Lung (tissue), 12 donors: ENCODE measurements around the gene BUD23. TPM values are rescaled to one million over a fixed set of nuclear protein-coding genes. Genes with fewer than 3 reads are reported as not detected.
A peak's percentile ranks its signal among the peaks of the same experiment; 100 is the strongest.
"Not testable (repeated sequence)": the region's sequence is repeated elsewhere in the genome, so short reads cannot be mapped to it uniquely, and the experiment has no call there.

Experiments used
- ATAC-seq: fragments of 200-7000 bp; cut with Tn5 transposase; one replicate; pipeline ENCODE4 v1.9.1; 2020; ENCODE audit warnings: moderate number of reproducible peaks; ENCODE audit not compliant: insufficient read depth, low FRiP score
- DNase-seq, 3 donors: peaks; one replicate each; pipeline ENCODE4 v3.0.0-alpha.2; 2013 to 2017
- H3K27ac ChIP-seq, 2 donors: one replicate each; pipeline ENCODE4 v1.5.1; 2013; ENCODE audit warnings: mild to moderate bottlenecking in 2 of 2, moderate library complexity in 2 of 2, control low read depth in 1 of 2, inconsistent platforms in 1 of 2, low read depth in 1 of 2, low read length in 1 of 2
- H3K27me3 ChIP-seq, 3 donors: one replicate each; pipeline ENCODE4 v1.5.1; 2013; ENCODE audit warnings: low read length in 2 of 3; ENCODE audit not compliant: control insufficient read depth in 3 of 3, insufficient read depth in 3 of 3
- H3K36me3 ChIP-seq, 4 donors: one replicate each; pipeline ENCODE4 v1.5.1; 2013; ENCODE audit warnings: low read length in 4 of 4, mild to moderate bottlenecking in 1 of 4, moderate library complexity in 1 of 4; ENCODE audit not compliant: control insufficient read depth in 4 of 4, insufficient read depth in 4 of 4
- H3K4me1 ChIP-seq, 5 donors: one replicate each; pipeline ENCODE4 v1.5.1; 2013; ENCODE audit warnings: low read length in 5 of 5, mild to moderate bottlenecking in 2 of 5, moderate library complexity in 1 of 5; ENCODE audit not compliant: control insufficient read depth in 5 of 5, insufficient read depth in 5 of 5
- H3K4me3 ChIP-seq: one replicate; pipeline ENCODE4 v1.5.1; 2013; ENCODE audit warnings: mild to moderate bottlenecking, control low read depth, moderate library complexity
- H3K9ac ChIP-seq, 2 donors: one replicate each; pipeline ENCODE4 v1.5.1; 2013; ENCODE audit warnings: low read length in 2 of 2, control low read depth in 1 of 2; ENCODE audit not compliant: insufficient read depth in 1 of 2
- H3K9me3 ChIP-seq, 4 donors: one replicate each; pipeline ENCODE4 v1.5.1; 2013; ENCODE audit warnings: low read length in 3 of 4, mild to moderate bottlenecking in 1 of 4, moderate library complexity in 1 of 4; ENCODE audit not compliant: control insufficient read depth in 4 of 4, insufficient read depth in 3 of 4
- CTCF ChIP-seq: IDR thresholded peaks from 2 replicates; pipeline ENCODE4 v1.5.1; 2012; ENCODE audit warnings: mild to moderate bottlenecking; ENCODE audit errors: control extremely low read depth, extremely low read depth
- WGBS, 2 donors: extraction: QIAGEN DNeasy Blood & Tissue Kit; methylation state at CpG; one replicate each; pipeline ENCODE4 v1.1.7; 2013; 5-methylcytosine and 5-hydroxymethylcytosine counted together
- polyA plus RNA-seq, 2 donors: library from polyadenylated mRNA; stranded (reverse); fragments of 200-250 nt; gene quantifications; one replicate each; pipeline ENCODE4 v1.2.1, GENCODE V29; 2013
- total RNA-seq, 2 donors: library from RNA; depleted of rRNA in 1 of 2; stranded (reverse); fragments of >200 nt in 1 of 2; gene quantifications; one replicate each; pipeline ENCODE4 v1.2.1, GENCODE V29; 2014 to 2021
- donor health status: control.
- donor health status: control.
- donor health status: Bipolar disorder and iron deficiency.
- donor health status: healthy.
- donor health status: DM: yes; HTN: yes; CAD: no.

BUD23 gene
- total and polyA plus RNA-seq, 4 donors = 33.5 to 118 (median 74.2) TPM

DNA sequence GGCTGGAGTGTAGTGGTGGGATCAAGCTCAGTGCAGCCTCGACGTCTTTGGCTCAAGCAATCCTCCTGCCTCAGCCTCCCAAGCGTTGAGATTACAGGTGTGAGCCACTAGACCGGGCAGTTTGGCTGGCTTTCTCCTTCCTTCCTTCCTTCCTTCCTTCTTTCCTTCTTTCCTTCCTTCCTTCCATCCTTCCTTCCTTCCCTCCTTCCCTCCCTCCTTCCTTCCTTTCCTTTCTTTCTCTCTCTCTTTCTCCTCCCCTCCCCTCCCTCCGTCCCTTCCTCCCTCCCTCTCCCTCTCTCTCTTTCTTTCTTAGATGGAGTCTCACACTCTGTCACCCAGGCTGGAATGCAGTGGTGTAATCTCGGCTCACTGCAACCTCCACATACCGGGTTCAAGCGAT, 23.4 kb upstream of the BUD23 start:
- H3K27ac ChIP-seq = no peak overlapping the region
- no peaks in the 10 kb centered on the region for H3K27me3 ChIP-seq
- no peak overlapping the region for H3K9ac ChIP-seq
- 63% methylated on average over 8 of the region's 8 CpGs for WGBS, 2 donors
- DNase-seq (no peak), ATAC-seq (no peak)
- H3K4me1 ChIP-seq = no peaks in the 10 kb centered on the region
- no peak for TF ChIP-seq CTCF
- no peaks in the 10 kb centered on the region for H3K36me3 ChIP-seq
- H3K9me3 ChIP-seq = peaks cover 0 to 7% (median 4%) of the 10 kb centered on the region in 4 donors
- H3K4me3 ChIP-seq = no peak overlapping the region

DNA sequence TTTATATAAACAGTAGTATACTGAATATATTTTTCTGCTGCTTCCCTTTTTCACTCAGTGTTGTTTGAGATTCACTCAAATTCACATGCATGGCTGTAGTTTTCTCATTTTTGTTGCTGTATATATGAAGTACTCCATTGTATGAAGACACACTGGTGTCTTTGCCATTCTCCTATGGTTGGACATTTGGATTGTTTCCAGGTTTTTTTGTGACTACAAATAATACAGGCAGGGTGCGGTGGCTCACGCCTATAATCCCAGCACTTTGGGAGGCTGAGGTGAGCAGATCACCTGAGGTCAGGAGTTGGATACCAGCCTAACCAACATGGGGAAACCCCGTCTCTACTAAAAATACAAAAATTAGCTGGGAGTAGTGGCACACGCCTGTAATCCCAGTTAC, 22.8 kb upstream of the BUD23 start:
- H3K4me1 ChIP-seq, H3K9ac ChIP-seq, H3K27me3 ChIP-seq, H3K9me3 ChIP-seq, H3K4me3 ChIP-seq, ATAC-seq, H3K36me3 ChIP-seq, H3K27ac ChIP-seq, DNase-seq: not testable (repeated sequence)
- WGBS, 2 donors = 50 to 73% methylated on average over 4 of the region's 4 CpGs

DNA sequence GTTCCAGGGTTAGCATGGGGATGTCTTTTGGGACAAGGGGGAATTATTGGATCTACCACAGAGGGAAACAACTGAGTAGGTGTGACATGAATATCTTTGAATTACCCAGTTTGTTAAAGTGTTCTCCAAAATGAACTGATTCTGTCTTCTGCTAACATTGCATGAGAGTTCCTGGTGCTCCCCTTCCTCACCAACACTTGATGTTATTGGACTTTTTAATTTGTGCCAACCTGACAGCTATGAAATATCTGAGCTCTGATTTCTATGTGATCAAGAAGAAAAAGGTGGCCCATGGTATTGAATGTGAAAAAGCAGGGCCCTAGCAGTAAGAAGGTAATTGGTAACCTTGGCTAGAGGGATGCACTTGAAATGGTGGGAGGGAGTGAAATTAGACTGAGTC, 20.4 kb upstream of the BUD23 start:
- DNase-seq = no peak
- H3K4me1 ChIP-seq = peaks cover 0 to 2% (median 0%) of the 10 kb centered on the region in 5 donors
- no peak for TF ChIP-seq CTCF
- H3K27ac ChIP-seq = no peak overlapping the region
- H3K4me3 ChIP-seq = no peak overlapping the region
- H3K36me3 ChIP-seq = no peaks in the 10 kb centered on the region
- no peak for ATAC-seq
- H3K27me3 ChIP-seq = no peaks in the 10 kb centered on the region
- H3K9ac ChIP-seq = no peak overlapping the region
- peaks cover 0 to 7% (median 4%) of the 10 kb centered on the region in 4 donors for H3K9me3 ChIP-seq

DNA sequence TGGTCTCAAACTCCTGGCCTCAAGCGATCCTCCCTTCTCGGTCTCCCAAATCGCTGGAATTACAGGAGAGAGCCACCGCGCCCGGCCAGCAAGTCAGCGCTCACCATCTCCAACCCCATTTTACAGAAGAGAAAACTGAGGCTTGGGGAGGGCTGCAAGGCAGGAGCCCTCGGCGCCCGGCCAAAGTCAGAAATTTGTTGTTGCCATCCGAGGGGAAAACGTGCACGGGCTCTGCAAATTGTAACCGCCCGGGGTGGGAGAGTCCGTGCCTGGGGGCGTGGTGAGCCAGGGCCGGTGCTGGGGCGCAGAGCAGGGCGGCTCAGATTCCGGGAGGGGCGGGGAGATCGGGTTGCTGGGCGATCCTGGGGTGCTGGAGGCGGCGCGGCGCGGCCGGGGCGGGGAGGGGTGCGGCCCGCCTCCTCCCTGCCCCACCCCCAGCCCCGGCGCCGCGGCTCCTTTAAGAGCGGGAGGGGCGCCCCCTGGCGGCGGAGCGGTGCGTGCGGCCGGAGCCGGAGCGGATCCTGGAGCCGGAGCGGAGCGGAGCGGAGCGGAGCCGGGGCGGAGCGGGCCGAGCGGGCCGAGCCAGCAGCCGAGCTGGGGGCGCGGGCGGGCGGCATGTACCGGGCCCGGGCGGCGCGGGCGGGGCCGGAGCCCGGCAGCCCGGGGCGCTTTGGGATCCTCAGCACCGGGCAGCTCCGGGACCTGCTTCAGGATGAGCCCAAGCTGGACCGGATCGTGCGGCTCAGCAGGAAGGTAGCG, 15.9 kb upstream of the BUD23 start, which contains the start of gene VPS37D:
Gene VPS37D (plus strand): TSS at position 488 of the 759 bp plus-strand sequence. CDS start 128 bp downstream, at position 616.
- peaks cover 0 to 7% (median 2%) of the 10 kb centered on the region in 4 donors for H3K36me3 ChIP-seq
- peak; percentile 83 for TF ChIP-seq CTCF
- 4 to 7% methylated on average over 23 to 79 of the region's 79 CpGs for WGBS, 2 donors
- peak within 1 kb of the TSS; percentile 64 for H3K4me3 ChIP-seq
- H3K27ac ChIP-seq = no peak within 1 kb of the TSS
- H3K9me3 ChIP-seq = peaks cover 0 to 7% (median 2%) of the 10 kb centered on the region in 4 donors
- peak within 1 kb of the TSS; percentile 42 to 55 for H3K9ac ChIP-seq
- ATAC-seq (peak; percentile 93), DNase-seq (peak; percentile 93 to 95 (median 93))
- peaks cover 0 to 11% (median 4%) of the 10 kb centered on the region in 5 donors for H3K4me1 ChIP-seq
- H3K27me3 ChIP-seq = no peaks in the 10 kb centered on the region
